ENCODE data around the gene LARP4.

LARP4 gene

GRCh38 chr12:50527359-50527726 lies 126.7 kb downstream of the LARP4 start:
- Histone ChIP-seq H3K36me3 (ENCODE audit: control insufficient read depth in 2 of 2, insufficient read depth in 2 of 2, low read length in 2 of 2) (peaks cover 2 to 3% of the 10 kb centered on the region in 2 donors), H3K4me3 (ENCODE audit: low read length in 2 of 2) (no peak overlapping the region), H3K27ac (ENCODE audit: low read length) (no peak overlapping the region), H3K9ac (ENCODE audit: low read length in 2 of 2) (no peak overlapping the region), H3K4me1 (ENCODE audit: control insufficient read depth, insufficient read depth, low read length) (peaks cover 2% of the 10 kb centered on the region), H3K9me3 (ENCODE audit: control insufficient read depth in 2 of 2, low read length in 2 of 2) (no peaks in the 10 kb centered on the region), H3K27me3 (ENCODE audit: control insufficient read depth in 1 of 2, insufficient read depth in 2 of 2, low read length in 2 of 2) (no peaks in the 10 kb centered on the region)

- H3K9me3 ChIP-seq (ENCODE audit: control insufficient read depth in 2 of 2, low read length in 2 of 2) = no peaks in the 10 kb centered on the region
- no peaks in the 10 kb centered on the region for H3K27me3 ChIP-seq (ENCODE audit: control insufficient read depth in 1 of 2, insufficient read depth in 2 of 2, low read length in 2 of 2)
- H3K4me3 ChIP-seq (ENCODE audit: low read length in 2 of 2) = no peak overlapping the region
- no peak overlapping the region for H3K27ac ChIP-seq (ENCODE audit: low read length)
- no peak overlapping the region for H3K9ac ChIP-seq (ENCODE audit: low read length in 2 of 2)
- peaks cover 2 to 3% of the 10 kb centered on the region in 2 donors for H3K36me3 ChIP-seq (ENCODE audit: control insufficient read depth in 2 of 2, insufficient read depth in 2 of 2, low read length in 2 of 2)
- peaks cover 2% of the 10 kb centered on the region for H3K4me1 ChIP-seq (ENCODE audit: control insufficient read depth, insufficient read depth, low read length)
Observed at GRCh38 chr12:50528800-50529199, 128.1 kb downstream of the LARP4 start.

- peaks cover 2% of the 10 kb centered on the region for H3K4me1 ChIP-seq (ENCODE audit: control insufficient read depth, insufficient read depth, low read length)
Observed at GRCh38 chr12:50529345-50529744, 128.7 kb downstream of the LARP4 start.

More at GRCh38 chr12:50529345-50529744, 128.7 kb downstream of the LARP4 start:
- H3K9ac ChIP-seq (ENCODE audit: low read length in 2 of 2) = no peak overlapping the region
- no peaks in the 10 kb centered on the region for H3K9me3 ChIP-seq (ENCODE audit: control insufficient read depth in 2 of 2, low read length in 2 of 2)
- no peak overlapping the region for H3K4me3 ChIP-seq (ENCODE audit: low read length in 2 of 2)
- no peak overlapping the region for H3K27ac ChIP-seq (ENCODE audit: low read length)
- H3K36me3 ChIP-seq (ENCODE audit: control insufficient read depth in 2 of 2, insufficient read depth in 2 of 2, low read length in 2 of 2) = peaks cover 0 to under 1% of the 10 kb centered on the region in 2 donors
- H3K27me3 ChIP-seq (ENCODE audit: control insufficient read depth in 1 of 2, insufficient read depth in 2 of 2, low read length in 2 of 2) = no peaks in the 10 kb centered on the region

Data from stomach smooth muscle (tissue), 2 donors.